ENCODE data around the gene DLG1.

The DLG1 gene

GRCh38 chr3:197009532-197010019, 288.8 kb downstream of the DLG1 start:
- no peak for DNase-seq

- no peak for DNase-seq
Measured at GRCh38 chr3:197008436-197009209, 289.8 kb downstream of the DLG1 start.

- DNase-seq: no peak
Measured at GRCh38 chr3:197007953-197008352, 290.5 kb downstream of the DLG1 start.

GRCh38 chr3:197007296-197007940, 291.0 kb downstream of the DLG1 start:
- DNase-seq: no peak

- no peak for DNase-seq
Measured at GRCh38 chr3:197006860-197007259, 291.6 kb downstream of the DLG1 start.

- no peak for DNase-seq
Measured at GRCh38 chr3:197006446-197006845, 292.0 kb downstream of the DLG1 start.

GRCh38 chr3:197003461-197004385, 294.7 kb downstream of the DLG1 start:
- no peak for DNase-seq

- peak in 1 of 2 experiments; percentile 37 for DNase-seq
Measured at GRCh38 chr3:197002701-197003454, 295.5 kb downstream of the DLG1 start.

- DNase-seq: no peak
Measured at GRCh38 chr3:197001972-197002700, 296.3 kb downstream of the DLG1 start.

GRCh38 chr3:197001106-197001971, 297.1 kb downstream of the DLG1 start:
- no peak for DNase-seq

GRCh38 chr3:197000211-197000610, 298.2 kb downstream of the DLG1 start:
- DNase-seq: no peak

- DNase-seq: no peak
Measured at GRCh38 chr3:196998966-196999760, 299.2 kb downstream of the DLG1 start.

GRCh38 chr3:196997311-196997710, 301.1 kb downstream of the DLG1 start:
- DNase-seq: no peak

- no peak for DNase-seq
Measured at GRCh38 chr3:196996454-196997265, 301.8 kb downstream of the DLG1 start.

- no peak for DNase-seq
Measured at GRCh38 chr3:196995646-196996355, 302.6 kb downstream of the DLG1 start.

- DNase-seq: no peak
Measured at GRCh38 chr3:196995027-196995426, 303.4 kb downstream of the DLG1 start.

- no peak for DNase-seq
Measured at GRCh38 chr3:196994056-196994455, 304.4 kb downstream of the DLG1 start.
